Psoas muscle (tissue), 8 donors: ENCODE measurements around the gene GALNTL6. TPM values are rescaled to one million over a fixed set of nuclear protein-coding genes. Genes with fewer than 3 reads are reported as not detected.

ENCODE experiments used
- ATAC-seq, 4 donors: fragments of 200-7000 bp; cut with Tn5 transposase; one replicate each; pipeline ENCODE4 v1.9.1; 2020; ENCODE audit warnings: moderate library complexity in 3 of 4, mild to moderate bottlenecking in 2 of 4
- DNase-seq, 2 donors: peaks; one replicate each; pipeline ENCODE4 v3.0.0-alpha.2; 2020
- H3K27ac ChIP-seq: fragments of 200-600 bp; one replicate; pipeline ENCODE4 v1.8.0; 2022
- H3K27me3 ChIP-seq, 3 donors: fragments of 200-600 bp in 1 of 3; one replicate each; pipeline versions ENCODE4 v1.6.1 to v1.8.0; 2013 to 2022; ENCODE audit warnings: low read length in 2 of 3, mild to moderate bottlenecking in 2 of 3, moderate library complexity in 1 of 3; ENCODE audit not compliant: insufficient read depth in 3 of 3
- H3K36me3 ChIP-seq, 2 donors: fragments of 200-600 bp in 1 of 2; one replicate each; pipeline versions ENCODE4 v1.6.1 to v1.8.0; 2013 to 2022; ENCODE audit warnings: low read depth in 1 of 2, mild to moderate bottlenecking in 1 of 2, moderate library complexity in 1 of 2; ENCODE audit not compliant: insufficient read depth in 1 of 2
- H3K4me1 ChIP-seq: fragments of 200-600 bp; one replicate; pipeline ENCODE4 v1.8.0; 2022
- H3K4me3 ChIP-seq: fragments of 200-600 bp; one replicate; pipeline ENCODE4 v1.8.0; 2022; ENCODE audit warnings: mild to moderate bottlenecking
- H3K9me3 ChIP-seq: fragments of 200-600 bp; one replicate; pipeline ENCODE4 v1.8.0; 2022
- CTCF ChIP-seq: fragments of 200-600 bp; IDR thresholded peaks from one replicate; pipeline ENCODE4 v1.8.0; 2022; ENCODE audit warnings: antibody characterized with exemption
- WGBS, 3 donors: extraction: QIAGEN DNeasy Blood & Tissue Kit; methylation state at CpG; one replicate each; pipeline versions ENCODE4 v1.1.6 to v1.1.7; 2013; 5-methylcytosine and 5-hydroxymethylcytosine counted together
- intact Hi-C, 2 donors: fragments of 100-400 bp; cut with DNase I; formaldehyde crosslinking; loops; one replicate each; pipeline versions ENCODE4 v1.11.0 to v1.14.2; 2022
- polyA plus RNA-seq, 3 donors: library from polyadenylated mRNA; stranded (reverse); fragments of 200-250 nt; gene quantifications; one replicate each; pipeline ENCODE4 v1.2.3, GENCODE V29; 2013
- total RNA-seq, 4 donors: library from RNA; stranded (reverse); fragmentation: NEBNext Ultra II Directional in 2 of 4; extraction: Animal tissue kit (Norgen Biotek cat#: 25700) in 2 of 4; gene quantifications; one replicate each; pipeline versions ENCODE4 v1.2.1 to v1.2.4, GENCODE V29; 2021 to 2023
- donor health status: healthy with polysubstance abuse.
- donor health status: DM: no; HTN: no; CAD: no; lungs with moderate emphysema.
- donor health status: Bipolar disorder and iron deficiency.
- donor health status: healthy.
- donor health status: DM: yes; HTN: yes; CAD: no.
- donor health status: DM: no; HTN: no; CAD: no.
- donor health status: DM: no; HTN: no; CAD: no.
- donor health status: DM: yes; HTN: yes; CAD: no.

The GALNTL6 gene
- total and polyA plus RNA-seq, 7 donors, result 0.01 to 0.91 (median 0.21) TPM; not detected in 3

- DNase-seq, result no peak
- WGBS, 3 donors, result 53 to 61% (median 56%) methylated on average over 5 of the region's 5 CpGs
- no peak overlapping the region for H3K4me3 ChIP-seq
- H3K9me3 ChIP-seq, result no peaks in the 10 kb centered on the region
- no peaks in the 10 kb centered on the region for H3K4me1 ChIP-seq
- intact Hi-C loops, result no loop called here
- no peak overlapping the region for H3K27ac ChIP-seq
- H3K27me3 ChIP-seq, result no peaks in the 10 kb centered on the region
- ATAC-seq, result no peak
- no peaks in the 10 kb centered on the region for H3K36me3 ChIP-seq
- TF ChIP-seq CTCF, result no peak
Observed at GRCh38 chr4:171924746-171925376, 111.7 kb downstream of the GALNTL6 start.

- ATAC-seq, result no peak
- no peak overlapping the region for H3K27ac ChIP-seq
- 79 to 87% (median 83%) methylated on average over 4 of the region's 4 CpGs for WGBS, 3 donors
- no peak for DNase-seq
- H3K4me1 ChIP-seq, result no peaks in the 10 kb centered on the region
- intact Hi-C loops, result no loop called here
- no peaks in the 10 kb centered on the region for H3K9me3 ChIP-seq
- no peaks in the 10 kb centered on the region for H3K36me3 ChIP-seq
- H3K27me3 ChIP-seq, result no peaks in the 10 kb centered on the region
- TF ChIP-seq CTCF, result no peak
- H3K4me3 ChIP-seq, result no peak overlapping the region
Observed at GRCh38 chr4:171928336-171928735, 115.1 kb downstream of the GALNTL6 start.

GRCh38 chr4:171929477-171929876 is 116.3 kb downstream of the GALNTL6 start:
- 91 to 95% (median 94%) methylated on average over 11 of the region's 11 CpGs for WGBS, 3 donors
- Histone ChIP-seq H3K9me3 (no peaks in the 10 kb centered on the region), H3K4me1 (no peaks in the 10 kb centered on the region), H3K27ac (no peak overlapping the region), H3K4me3 (no peak overlapping the region), H3K36me3 (no peaks in the 10 kb centered on the region), H3K27me3 (no peaks in the 10 kb centered on the region)
- DNase-seq, result peak in 1 of 2 donors; percentile 42
- no peak for TF ChIP-seq CTCF
- ATAC-seq, result no peak
- intact Hi-C loops, result no loop called here

- Histone ChIP-seq H3K4me1 (no peaks in the 10 kb centered on the region), H3K27me3 (no peaks in the 10 kb centered on the region), H3K4me3 (no peak overlapping the region), H3K27ac (no peak overlapping the region), H3K36me3 (no peaks in the 10 kb centered on the region), H3K9me3 (no peaks in the 10 kb centered on the region)
- DNase-seq, result peak in 1 of 2 donors; percentile 26
- no peak for TF ChIP-seq CTCF
- WGBS, 3 donors, result 90 to 95% (median 92%) methylated on average over 8 of the region's 8 CpGs
- intact Hi-C loops, result no loop called here
- no peak for ATAC-seq
Observed at GRCh38 chr4:171929907-171930306, 116.7 kb downstream of the GALNTL6 start.

- DNase-seq, result no peak
- intact Hi-C loops, result no loop called here
- Histone ChIP-seq H3K9me3 (no peaks in the 10 kb centered on the region), H3K4me1 (no peaks in the 10 kb centered on the region), H3K4me3 (no peak overlapping the region), H3K27me3 (no peaks in the 10 kb centered on the region), H3K27ac (no peak overlapping the region), H3K36me3 (no peaks in the 10 kb centered on the region)
- no peak for ATAC-seq
- no peak for TF ChIP-seq CTCF
- 72 to 83% (median 78%) methylated on average over 6 of the region's 6 CpGs for WGBS, 3 donors
Observed at GRCh38 chr4:171932238-171932637, 119.0 kb downstream of the GALNTL6 start.
